ENCODE measurements around the gene NTPCR. TPM values are rescaled to one million over a fixed set of nuclear protein-coding genes. Genes with fewer than 3 reads are reported as not detected.

The NTPCR gene
- total RNA-seq, 1 donor from 2014 or later: 51.0 TPM

DNA sequence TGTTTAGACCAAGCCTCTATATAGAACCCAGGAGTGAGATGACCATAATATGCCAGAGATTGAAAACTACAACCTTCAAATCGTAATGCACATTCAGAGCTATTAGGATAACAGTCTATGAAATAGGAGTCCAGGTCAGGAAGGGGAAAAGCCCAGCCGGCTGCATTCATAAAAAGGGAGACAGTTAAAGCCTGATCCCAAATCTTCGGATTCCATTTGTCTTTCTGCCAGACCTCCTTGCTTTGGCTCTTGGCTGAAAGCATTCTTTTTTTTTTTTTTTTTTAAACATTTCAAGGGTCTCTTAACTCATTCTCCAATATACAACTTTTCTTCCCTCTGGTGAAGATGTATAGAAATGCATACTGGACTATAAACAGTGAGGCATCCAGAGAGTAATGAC lies 81.1 kb downstream of the NTPCR start:
- H3K4me3 ChIP-seq (ENCODE audit: low read depth, low read length): no peak overlapping the region
- no peaks in the 10 kb centered on the region for H3K36me3 ChIP-seq (ENCODE audit: control insufficient read depth, insufficient read depth, low read length)
- no peaks in the 10 kb centered on the region for H3K27me3 ChIP-seq (ENCODE audit: control insufficient read depth, insufficient read depth, low read length)
- TF ChIP-seq, protein P1, sequence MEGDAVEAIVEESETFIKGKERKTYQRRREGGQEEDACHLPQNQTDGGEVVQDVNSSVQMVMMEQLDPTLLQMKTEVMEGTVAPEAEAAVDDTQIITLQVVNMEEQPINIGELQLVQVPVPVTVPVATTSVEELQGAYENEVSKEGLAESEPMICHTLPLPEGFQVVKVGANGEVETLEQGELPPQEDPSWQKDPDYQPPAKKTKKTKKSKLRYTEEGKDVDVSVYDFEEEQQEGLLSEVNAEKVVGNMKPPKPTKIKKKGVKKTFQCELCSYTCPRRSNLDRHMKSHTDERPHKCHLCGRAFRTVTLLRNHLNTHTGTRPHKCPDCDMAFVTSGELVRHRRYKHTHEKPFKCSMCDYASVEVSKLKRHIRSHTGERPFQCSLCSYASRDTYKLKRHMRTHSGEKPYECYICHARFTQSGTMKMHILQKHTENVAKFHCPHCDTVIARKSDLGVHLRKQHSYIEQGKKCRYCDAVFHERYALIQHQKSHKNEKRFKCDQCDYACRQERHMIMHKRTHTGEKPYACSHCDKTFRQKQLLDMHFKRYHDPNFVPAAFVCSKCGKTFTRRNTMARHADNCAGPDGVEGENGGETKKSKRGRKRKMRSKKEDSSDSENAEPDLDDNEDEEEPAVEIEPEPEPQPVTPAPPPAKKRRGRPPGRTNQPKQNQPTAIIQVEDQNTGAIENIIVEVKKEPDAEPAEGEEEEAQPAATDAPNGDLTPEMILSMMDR (IDR thresholded peaks at IDR 0.05; ENCODE audit: insufficient read depth, low read length, poor library complexity, severe bottlenecking): no peak
- DNase-seq (ENCODE audit: low read depth): no peak

- DNase-seq (ENCODE audit: low read depth): no peak
- TF ChIP-seq, protein P1 (IDR thresholded peaks at IDR 0.05; ENCODE audit: insufficient read depth, low read length, poor library complexity, severe bottlenecking): no peak
- Histone ChIP-seq H3K27me3 (ENCODE audit: control insufficient read depth, insufficient read depth, low read length) (no peaks in the 10 kb centered on the region), H3K36me3 (ENCODE audit: control insufficient read depth, insufficient read depth, low read length) (no peaks in the 10 kb centered on the region), H3K4me3 (ENCODE audit: low read depth, low read length) (no peak overlapping the region)
These were observed 82.5 kb downstream of the NTPCR start for GRCh38 chr1:233032916-233033315.

- no peaks in the 10 kb centered on the region for H3K27me3 ChIP-seq (ENCODE audit: control insufficient read depth, insufficient read depth, low read length)
- no peak overlapping the region for H3K4me3 ChIP-seq (ENCODE audit: low read depth, low read length)
- TF ChIP-seq, protein P1 (IDR thresholded peaks at IDR 0.05; ENCODE audit: insufficient read depth, low read length, poor library complexity, severe bottlenecking): no peak
- H3K36me3 ChIP-seq (ENCODE audit: control insufficient read depth, insufficient read depth, low read length): no peaks in the 10 kb centered on the region
- no peak for DNase-seq (ENCODE audit: low read depth)
These were observed 83.0 kb downstream of the NTPCR start for GRCh38 chr1:233033361-233033760.

Other genes with a start within 250 kb of the NTPCR start
- 3.7 and 5.5 TPM in 2 replicates for gene MAP10, start 145.2 kb upstream of the NTPCR start, total RNA-seq